Peyer's patch (tissue), 4 donors: ENCODE results near the gene PRELID2.

Experiments used
- CTCF ChIP-seq, 6 experiments: fragments of 450-650 bp in 4 of 6; fragments of 200-600 bp in 2 of 6; sonication (generic) in 1 of 6; IDR thresholded peaks; one replicate each; pipeline ENCODE4 v1.5.1; 2017 to 2019; ENCODE audit warnings: antibody characterized with exemption in 6 of 6, mild to moderate bottlenecking in 3 of 6, moderate library complexity in 1 of 6
- POLR2A ChIP-seq, 2 donors: fragments of 450-650 bp; IDR thresholded peaks; one replicate each; pipeline ENCODE4 v1.5.1; 2017; ENCODE audit warnings: antibody characterized with exemption in 2 of 2, mild to moderate bottlenecking in 2 of 2, moderate library complexity in 2 of 2

GRCh38 chr5:145800181-145800580 is 35.0 kb downstream of the PRELID2 start:
- TF ChIP-seq CTCF (IDR thresholded peaks at IDR 0.05): no peak
- no peak for TF ChIP-seq POLR2A (IDR thresholded peaks at IDR 0.05)
